Erythroblast (primary cell): Measurements from ENCODE around the gene DLG2.

Source experiments
- GATA1 ChIP-seq: IDR thresholded peaks from 2 replicates; pipeline ENCODE4 v1.6.1; 2011; ENCODE audit warnings: low read depth, mild to moderate bottlenecking, control low read depth, low read length, moderate library complexity
- POLR2A ChIP-seq: IDR thresholded peaks from 2 replicates; pipeline ENCODE4 v1.6.1; 2011; ENCODE audit warnings: mild to moderate bottlenecking, low read length

DNA sequence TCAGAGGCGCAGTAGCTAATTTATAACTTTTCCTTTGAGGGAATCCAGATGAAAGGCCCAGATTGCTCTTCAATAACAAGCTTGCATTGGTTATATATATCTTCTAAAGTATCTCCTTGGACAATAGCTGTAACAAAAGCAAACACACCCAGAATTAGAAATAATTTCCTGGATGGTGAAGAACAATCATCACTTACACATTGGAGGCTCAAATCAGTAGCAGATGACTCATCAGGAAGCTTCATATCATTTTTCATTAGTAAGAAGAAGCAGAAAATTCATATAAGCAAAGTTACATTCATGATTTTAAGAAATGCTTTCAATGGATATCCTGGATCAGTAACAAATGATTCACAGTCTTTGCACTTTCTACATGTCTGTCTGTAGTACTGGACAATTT is 2167.3 kb downstream of the DLG2 start:
- TF ChIP-seq POLR2A (no peak), GATA1 (no peak)
